IPS-18a (cell line): ENCODE measurements around the gene RGS12.

Source experiments
- H3K27ac ChIP-seq: one replicate; pipeline ENCODE4 v1.5.1; 2013; ENCODE audit warnings: low read length
- H3K27me3 ChIP-seq: one replicate; pipeline ENCODE4 v1.6.1; 2013; ENCODE audit warnings: mild to moderate bottlenecking, low read length; ENCODE audit not compliant: control insufficient read depth, insufficient read depth
- H3K36me3 ChIP-seq: one replicate; pipeline ENCODE4 v1.6.1; 2013; ENCODE audit warnings: low read depth, low read length; ENCODE audit not compliant: control insufficient read depth
- H3K4me1 ChIP-seq: one replicate; pipeline ENCODE4 v1.6.1; 2013; ENCODE audit warnings: low read depth, low read length; ENCODE audit not compliant: control insufficient read depth
- H3K4me3 ChIP-seq: one replicate; pipeline ENCODE4 v1.5.1; 2013; ENCODE audit warnings: low read length
- H3K9ac ChIP-seq: one replicate; pipeline ENCODE4 v1.6.1; 2013; ENCODE audit warnings: mild to moderate bottlenecking, low read length, moderate library complexity
- H3K9me3 ChIP-seq: one replicate; pipeline ENCODE4 v1.6.1; 2013; ENCODE audit warnings: low read depth, low read length; ENCODE audit not compliant: control insufficient read depth

RGS12 gene

DNA sequence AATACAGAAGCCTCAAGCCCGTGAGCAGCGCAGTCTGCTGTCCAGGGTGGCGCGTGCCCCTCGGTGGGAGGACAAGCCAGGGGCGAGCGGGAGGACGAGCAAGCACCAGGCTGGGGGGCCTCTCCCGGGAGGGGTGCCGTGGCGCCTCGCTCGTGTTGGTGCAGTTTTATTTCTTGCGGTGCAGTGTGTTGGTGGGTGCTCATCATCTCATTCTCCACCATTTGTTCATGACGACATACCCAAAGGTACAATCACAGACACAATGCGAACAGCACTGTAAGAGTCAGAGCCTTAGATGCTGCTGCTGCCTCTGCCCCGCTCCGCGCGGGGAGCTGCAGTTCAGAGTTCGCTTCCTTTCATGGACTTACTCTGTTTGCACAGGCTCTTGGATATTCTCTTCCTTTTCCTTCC lies 30.3 kb downstream of the RGS12 start:
- Histone ChIP-seq H3K4me3 (no peak overlapping the region), H3K36me3 (no peaks in the 10 kb centered on the region), H3K27ac (no peak overlapping the region), H3K4me1 (peaks cover 13% of the 10 kb centered on the region), H3K9me3 (no peaks in the 10 kb centered on the region), H3K27me3 (no peaks in the 10 kb centered on the region), H3K9ac (no peak overlapping the region)

DNA sequence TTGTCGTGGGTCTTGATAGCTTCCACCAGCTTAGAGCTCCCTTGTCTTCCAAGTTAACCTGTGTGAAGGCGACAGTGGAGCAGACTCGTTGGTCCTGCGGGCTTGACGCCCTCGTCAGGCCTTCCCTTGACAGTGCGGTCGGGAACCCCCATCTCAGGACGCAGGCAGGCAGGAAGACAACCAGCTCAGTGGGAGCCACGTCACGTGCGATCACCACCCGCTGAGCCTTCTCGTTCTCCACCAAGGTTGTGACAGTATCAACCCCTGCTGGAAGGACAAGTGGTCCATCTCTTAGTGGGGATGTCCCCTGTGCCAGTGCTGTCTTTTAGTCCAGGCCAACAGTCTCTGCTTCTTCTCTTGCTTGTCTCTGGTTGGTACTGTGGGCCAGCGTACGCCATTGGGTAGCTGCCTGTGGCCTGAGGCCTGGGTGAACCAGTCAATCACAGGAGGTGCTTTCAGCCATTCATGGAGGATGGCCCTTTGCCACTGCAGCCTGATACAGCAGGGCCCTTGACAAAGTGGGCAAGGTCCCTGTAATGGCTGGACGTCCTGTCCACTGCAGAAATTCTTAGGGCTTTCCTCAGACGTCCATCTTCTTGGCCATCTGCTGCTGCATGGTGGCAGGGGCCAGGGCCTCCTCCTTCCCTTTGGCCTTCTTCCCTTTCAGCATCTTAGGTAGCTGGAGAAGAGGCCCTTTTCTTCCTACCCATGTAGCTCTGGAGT lies 31.4 kb downstream of the RGS12 start:
- Histone ChIP-seq H3K27ac (no peak overlapping the region), H3K9ac (no peak overlapping the region), H3K9me3 (no peaks in the 10 kb centered on the region), H3K4me1 (peaks cover 13% of the 10 kb centered on the region), H3K4me3 (no peak overlapping the region), H3K36me3 (no peaks in the 10 kb centered on the region), H3K27me3 (no peaks in the 10 kb centered on the region)

DNA sequence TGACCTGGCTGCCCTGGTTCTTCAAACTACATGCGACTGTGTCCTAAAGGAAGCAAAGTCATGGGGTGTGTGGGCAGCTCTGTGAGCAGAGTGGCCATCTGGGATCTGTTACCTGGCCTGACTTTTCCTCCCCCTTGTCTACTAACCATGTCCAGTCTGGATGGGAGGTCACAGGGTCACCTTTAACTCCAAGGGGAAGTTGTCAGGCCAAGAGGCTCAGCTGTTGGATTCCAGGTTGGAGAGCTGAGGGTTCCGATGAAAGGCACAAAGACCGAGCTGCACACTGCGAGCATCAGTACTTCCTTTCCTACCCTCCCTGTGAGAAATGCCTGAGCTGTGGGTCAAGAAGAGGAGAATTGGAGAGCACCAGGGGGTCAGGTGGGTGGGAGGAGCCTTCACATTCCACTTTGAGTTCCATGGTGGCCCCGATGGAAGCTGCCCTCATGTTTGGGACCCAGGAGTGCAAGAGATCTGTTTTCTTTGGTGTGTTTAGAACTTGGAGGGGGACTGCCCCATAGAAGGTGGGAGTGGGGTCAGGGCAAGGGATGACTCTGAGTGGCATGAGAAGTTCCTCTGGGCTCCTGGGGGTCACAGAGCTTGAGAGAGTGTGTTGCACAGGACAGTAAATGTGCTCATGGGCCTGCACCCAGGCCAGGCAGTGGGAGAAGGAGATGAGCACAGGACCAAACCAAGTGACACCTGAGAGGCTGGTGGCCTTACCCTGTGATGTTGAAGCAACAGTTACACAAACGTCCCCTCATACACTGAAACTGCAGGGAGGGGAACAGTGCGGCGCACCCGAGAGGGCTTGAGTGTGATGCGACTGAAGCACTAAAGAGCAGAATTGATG lies 36.2 kb downstream of the RGS12 start:
- H3K4me3 ChIP-seq = no peak overlapping the region
- no peak overlapping the region for H3K27ac ChIP-seq
- no peaks in the 10 kb centered on the region for H3K27me3 ChIP-seq
- no peaks in the 10 kb centered on the region for H3K36me3 ChIP-seq
- H3K9ac ChIP-seq = no peak overlapping the region
- H3K9me3 ChIP-seq = no peaks in the 10 kb centered on the region
- H3K4me1 ChIP-seq = peaks cover 5% of the 10 kb centered on the region

DNA sequence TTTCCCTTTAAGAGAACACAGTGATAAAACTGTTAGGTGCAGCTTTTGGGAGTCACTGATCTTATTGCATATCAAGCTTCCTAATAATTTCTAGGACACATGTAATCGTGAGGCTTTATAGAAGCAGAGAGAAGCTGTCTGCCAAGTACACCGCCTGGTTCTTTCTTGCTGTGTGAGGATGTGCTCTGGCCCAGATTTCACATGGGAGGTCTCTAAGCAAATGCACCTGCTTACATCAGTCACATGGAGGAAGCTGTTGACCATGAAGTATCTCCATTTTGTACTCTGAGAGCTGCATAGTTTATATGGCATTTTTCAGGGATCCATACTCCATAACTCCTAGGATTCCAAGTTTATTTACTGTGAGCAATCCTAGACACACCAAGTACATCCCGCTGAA lies 37.1 kb downstream of the RGS12 start:
- no peaks in the 10 kb centered on the region for H3K4me1 ChIP-seq
- no peaks in the 10 kb centered on the region for H3K36me3 ChIP-seq
- H3K9ac ChIP-seq = no peak overlapping the region
- no peak overlapping the region for H3K27ac ChIP-seq
- no peaks in the 10 kb centered on the region for H3K27me3 ChIP-seq
- no peaks in the 10 kb centered on the region for H3K9me3 ChIP-seq
- no peak overlapping the region for H3K4me3 ChIP-seq

DNA sequence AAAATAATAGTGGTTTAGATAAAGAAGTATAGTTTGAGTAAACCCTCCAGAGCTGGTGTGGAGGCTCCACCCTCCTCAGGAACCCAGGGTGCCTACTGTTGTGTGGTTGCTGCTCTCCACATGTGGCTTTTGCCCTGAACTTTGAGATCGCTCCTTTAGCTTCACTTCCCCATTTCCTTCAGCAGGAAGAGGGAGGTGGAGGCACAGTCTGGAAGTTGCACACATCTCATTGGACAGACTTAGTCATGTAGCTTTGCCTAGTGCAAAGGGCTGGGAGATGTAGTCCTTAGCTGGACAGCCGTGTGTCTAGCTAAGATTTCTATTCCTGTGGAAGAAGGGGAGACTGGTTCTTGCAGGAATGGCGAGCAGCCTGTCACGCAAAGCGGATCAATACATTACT lies 37.9 kb downstream of the RGS12 start:
- H3K9ac ChIP-seq = no peak overlapping the region
- H3K27ac ChIP-seq = no peak overlapping the region
- no peaks in the 10 kb centered on the region for H3K27me3 ChIP-seq
- H3K9me3 ChIP-seq = no peaks in the 10 kb centered on the region
- no peaks in the 10 kb centered on the region for H3K4me1 ChIP-seq
- no peak overlapping the region for H3K4me3 ChIP-seq
- no peaks in the 10 kb centered on the region for H3K36me3 ChIP-seq

DNA sequence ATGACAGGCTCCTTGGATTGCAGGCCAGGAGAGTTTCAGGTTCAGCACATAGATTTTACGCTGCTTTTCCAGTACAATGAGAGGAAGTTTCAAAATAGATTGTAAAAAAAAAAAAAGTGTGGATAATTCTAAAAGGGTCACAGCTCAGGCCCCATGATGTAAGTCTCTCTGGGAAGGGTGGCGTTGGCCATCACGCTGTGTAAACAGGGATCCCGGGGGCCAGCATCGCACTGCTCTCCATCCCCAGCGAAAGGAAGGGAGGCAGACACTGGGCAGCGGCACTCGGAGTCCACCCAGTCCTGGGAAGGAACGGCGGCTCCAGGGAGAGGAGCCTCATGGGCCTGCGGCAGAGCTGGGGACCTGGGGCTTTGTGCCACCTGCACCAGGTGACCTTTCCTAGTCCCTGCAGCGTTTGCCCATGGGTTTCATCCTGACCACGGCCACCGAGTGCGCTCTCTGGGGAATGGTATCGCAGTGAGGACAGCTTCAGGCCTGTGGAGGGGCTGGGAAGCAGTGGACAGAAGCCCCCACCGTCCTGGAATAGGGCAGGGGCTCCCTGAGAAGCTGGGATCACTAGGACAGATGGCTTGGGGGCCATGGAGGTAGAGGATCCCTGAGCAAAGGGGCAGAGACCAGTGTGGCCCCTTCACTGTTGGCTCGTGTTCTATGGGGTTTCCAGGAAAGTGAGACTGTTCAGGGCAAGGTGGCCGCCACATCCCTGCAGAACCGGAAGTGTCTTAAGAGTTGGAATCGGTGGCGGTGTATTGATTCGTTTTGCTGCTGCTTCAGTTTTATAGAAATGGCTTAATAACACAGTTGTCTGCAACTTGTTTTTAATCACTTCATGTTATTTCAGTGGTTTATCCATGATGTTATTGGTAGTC lies 38.9 kb downstream of the RGS12 start:
- Histone ChIP-seq H3K9ac (no peak overlapping the region), H3K9me3 (no peaks in the 10 kb centered on the region), H3K4me1 (no peaks in the 10 kb centered on the region), H3K36me3 (no peaks in the 10 kb centered on the region), H3K4me3 (no peak overlapping the region), H3K27me3 (no peaks in the 10 kb centered on the region), H3K27ac (no peak overlapping the region)

DNA sequence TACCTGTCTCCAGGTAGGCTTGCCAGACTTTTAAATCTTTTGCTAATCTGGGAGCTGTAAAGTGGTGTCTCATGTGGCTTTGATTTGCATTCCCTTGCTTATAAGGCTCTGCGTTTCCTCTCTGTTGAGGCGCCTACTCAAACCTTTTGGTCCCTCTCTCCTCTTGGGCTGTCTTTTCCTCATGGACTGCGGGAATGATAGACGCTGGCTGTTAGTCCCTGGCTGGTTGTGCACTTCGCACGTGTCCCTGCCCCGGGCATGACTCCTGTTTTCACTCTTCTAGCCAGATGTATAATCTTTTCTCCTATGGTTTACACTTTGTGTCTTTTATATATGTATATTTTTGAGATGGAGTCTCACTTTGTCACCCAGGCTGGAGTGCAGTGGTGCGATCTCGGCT lies 39.7 kb downstream of the RGS12 start:
- Histone ChIP-seq H3K9ac (no peak overlapping the region), H3K4me3 (no peak overlapping the region), H3K9me3 (no peaks in the 10 kb centered on the region), H3K4me1 (no peaks in the 10 kb centered on the region), H3K27ac (no peak overlapping the region), H3K36me3 (no peaks in the 10 kb centered on the region), H3K27me3 (no peaks in the 10 kb centered on the region)

DNA sequence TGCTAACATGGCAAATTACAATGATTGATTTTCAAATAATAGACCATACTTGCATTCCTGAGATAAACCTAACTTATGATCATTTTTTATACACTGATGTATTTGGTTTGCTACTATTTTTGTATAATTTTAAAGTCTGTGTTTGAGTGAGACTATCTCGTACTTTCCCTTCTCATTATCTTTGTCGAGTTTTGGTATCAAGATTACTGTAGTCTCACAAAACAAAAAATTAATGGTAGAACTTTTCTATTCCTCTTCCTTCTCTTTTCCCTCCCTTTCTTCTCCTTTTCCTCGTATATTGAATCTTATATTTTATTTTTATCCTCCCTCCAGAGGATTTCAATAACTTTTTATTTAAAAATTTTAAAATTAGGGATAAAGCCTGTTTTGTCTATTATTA lies 41.5 kb downstream of the RGS12 start:
- Histone ChIP-seq H3K9ac (no peak overlapping the region), H3K27me3 (no peaks in the 10 kb centered on the region), H3K4me1 (no peaks in the 10 kb centered on the region), H3K9me3 (no peaks in the 10 kb centered on the region), H3K27ac (no peak overlapping the region), H3K4me3 (no peak overlapping the region), H3K36me3 (no peaks in the 10 kb centered on the region)

DNA sequence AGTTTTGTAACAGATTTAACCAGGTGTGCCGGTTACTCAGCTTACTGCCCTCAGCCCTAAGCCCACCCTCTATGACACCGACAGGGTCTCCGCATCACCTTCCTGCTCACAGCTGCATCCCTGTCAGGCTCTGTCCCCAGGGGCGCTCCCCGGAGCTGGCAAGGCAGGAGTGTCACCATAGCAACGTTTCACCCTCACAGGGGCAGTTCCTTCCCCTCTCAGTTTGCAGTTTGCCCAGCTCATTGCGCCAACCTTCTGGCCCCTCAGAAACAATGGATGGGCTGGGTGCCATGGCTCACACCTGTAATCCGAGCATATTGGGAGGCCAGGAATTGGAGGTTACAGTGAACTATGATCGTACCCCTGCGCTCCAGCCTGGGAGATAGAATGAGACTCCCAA lies 42.6 kb downstream of the RGS12 start:
- Histone ChIP-seq H3K4me3 (no peak overlapping the region), H3K9me3 (no peaks in the 10 kb centered on the region), H3K9ac (no peak overlapping the region), H3K27me3 (no peaks in the 10 kb centered on the region), H3K27ac (no peak overlapping the region), H3K4me1 (no peaks in the 10 kb centered on the region), H3K36me3 (no peaks in the 10 kb centered on the region)

DNA sequence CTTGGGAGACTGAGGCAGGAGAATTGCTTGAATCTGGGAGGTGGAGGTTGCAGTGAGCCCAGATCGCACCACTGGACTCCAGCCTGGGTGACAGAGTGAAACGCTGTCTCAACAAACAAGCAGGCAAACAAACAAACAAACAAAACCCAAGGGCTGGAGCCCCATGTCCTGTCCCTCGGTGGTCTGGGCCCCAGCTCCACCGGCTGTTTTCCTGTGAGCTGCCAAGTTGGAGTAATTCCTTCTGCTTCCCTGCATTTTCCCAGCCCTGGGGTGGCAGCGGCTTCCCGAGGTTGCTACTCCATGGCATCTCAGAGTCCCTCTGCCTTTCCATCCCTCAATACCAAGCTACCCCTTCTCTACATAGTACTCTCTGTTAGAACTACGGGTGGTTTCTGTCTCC lies 43.2 kb downstream of the RGS12 start:
- Histone ChIP-seq H3K4me1 (no peaks in the 10 kb centered on the region), H3K9me3 (no peaks in the 10 kb centered on the region), H3K36me3 (no peaks in the 10 kb centered on the region), H3K4me3 (no peak overlapping the region), H3K9ac (no peak overlapping the region), H3K27ac (no peak overlapping the region), H3K27me3 (no peaks in the 10 kb centered on the region)
